Activated naive CD4-positive, alpha-beta T cell treated with anti-CD3 and anti-CD28 coated beads, Interleukin-2, amount 50 U/mL, for 16 hours (primary cell): ENCODE results near the gene ZNF778.
A peak's percentile ranks its signal among the peaks of the same experiment; 100 is the strongest.

Source experiments
- DNase-seq: peaks from one replicate; pipeline ENCODE4 v3.0.0-alpha.2; 2020

The ZNF778 gene

DNA sequence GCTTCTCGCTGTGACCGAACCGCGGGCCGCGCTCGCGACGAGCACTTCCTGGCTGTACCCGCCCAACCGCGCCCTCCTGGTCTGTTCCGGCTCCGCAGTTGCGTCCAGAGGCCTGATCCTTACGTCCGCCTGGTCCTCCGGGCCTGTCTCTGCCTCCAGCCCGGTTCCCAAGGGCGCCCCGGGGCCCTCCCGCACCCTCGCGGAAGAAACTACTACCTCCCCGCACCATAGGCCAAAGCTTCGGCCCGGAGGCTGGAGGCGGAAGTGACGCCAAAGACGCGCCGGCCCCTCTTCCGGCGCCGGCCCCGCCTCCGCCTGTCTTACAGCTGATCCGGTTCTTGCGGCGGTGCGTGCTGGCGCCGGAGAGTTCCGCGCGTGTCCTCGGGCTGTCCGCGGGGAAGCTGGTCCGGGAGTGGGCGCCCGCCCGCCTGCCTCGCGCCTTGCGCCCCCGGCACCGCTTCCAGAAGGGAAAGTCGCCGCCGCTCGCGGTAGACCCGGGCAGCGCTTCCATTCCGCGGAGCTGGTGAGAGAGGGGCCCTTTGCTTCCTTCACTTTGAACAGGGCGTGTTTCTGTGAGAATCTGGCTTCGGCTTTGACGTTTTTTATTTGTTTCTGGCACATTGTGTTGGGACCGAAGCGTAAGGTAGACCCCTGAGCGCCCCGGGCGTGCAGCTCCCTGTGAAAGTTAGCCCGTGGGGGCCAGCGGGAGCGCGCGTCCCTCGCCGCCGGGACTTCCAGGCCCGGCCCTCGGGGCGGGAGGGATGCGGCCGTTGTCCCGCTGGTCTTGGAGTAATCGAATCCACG, at the start of gene ZNF778:
Gene ZNF778 (plus strand): TSS at position 316 of the 804 bp plus-strand sequence. CDS start 3,425 bp downstream, outside the sequence.
- peak; percentile 82 for DNase-seq

- DNase-seq, result no peak
Observed at GRCh38 chr16:89168381-89169189, 48.9 kb upstream of the ZNF778 start.

GRCh38 chr16:89169778-89170177, 47.7 kb upstream of the ZNF778 start:
- DNase-seq, result no peak

GRCh38 chr16:89170346-89171215, 46.9 kb upstream of the ZNF778 start:
- no peak for DNase-seq

DNA sequence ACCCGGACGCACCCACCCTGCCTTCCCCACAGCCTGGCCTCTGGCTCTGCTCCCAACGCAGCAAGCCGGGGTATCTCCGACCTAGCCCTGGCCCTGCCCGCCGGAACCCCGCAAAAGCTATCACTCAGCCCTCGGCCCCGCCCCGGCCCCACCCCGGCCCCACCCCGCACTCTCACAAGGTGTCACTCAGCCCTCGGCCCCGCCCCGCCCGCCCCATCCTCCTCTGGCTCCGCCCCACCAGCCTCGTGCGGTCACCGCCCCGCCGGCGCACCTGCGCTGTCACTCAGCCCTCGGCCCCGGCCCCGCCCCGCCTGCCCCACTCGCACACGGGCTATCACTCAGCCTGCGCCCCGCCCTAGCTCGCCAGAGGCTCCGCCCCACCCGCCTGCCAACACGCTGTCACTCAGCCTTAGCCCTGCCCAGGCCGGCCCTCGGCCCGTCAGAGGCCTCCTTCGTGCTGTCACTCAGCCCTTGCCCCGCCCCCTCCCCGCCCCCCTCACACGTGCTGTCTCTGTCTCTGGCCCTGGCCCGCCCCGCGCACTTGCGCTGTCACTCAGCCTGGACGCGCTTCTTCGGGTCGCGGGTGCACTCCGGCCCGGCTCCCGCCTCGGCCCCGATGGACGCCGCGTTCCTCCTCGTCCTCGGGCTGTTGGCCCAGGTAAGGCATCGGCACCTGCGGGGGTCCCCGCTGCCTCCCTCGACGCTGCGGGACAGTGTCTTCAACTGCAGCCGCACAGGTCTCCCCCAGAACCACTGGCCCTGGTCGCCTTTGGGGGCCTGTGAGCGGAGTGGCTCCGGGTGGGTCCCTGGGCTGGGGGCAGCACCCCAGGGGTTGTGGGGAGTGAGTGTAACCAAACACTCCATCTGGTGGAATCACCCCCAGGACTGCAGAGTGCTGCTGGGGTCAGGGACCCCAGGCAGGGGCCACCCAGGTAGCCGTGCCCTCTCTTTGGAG, 46.0 kb upstream of the ZNF778 start, which contains the start of gene CDH15:
Gene CDH15 (plus strand): TSS at position 533 of the 955 bp plus-strand sequence. CDS start 84 bp downstream, at position 617.
- peak; percentile 97 for DNase-seq

DNA sequence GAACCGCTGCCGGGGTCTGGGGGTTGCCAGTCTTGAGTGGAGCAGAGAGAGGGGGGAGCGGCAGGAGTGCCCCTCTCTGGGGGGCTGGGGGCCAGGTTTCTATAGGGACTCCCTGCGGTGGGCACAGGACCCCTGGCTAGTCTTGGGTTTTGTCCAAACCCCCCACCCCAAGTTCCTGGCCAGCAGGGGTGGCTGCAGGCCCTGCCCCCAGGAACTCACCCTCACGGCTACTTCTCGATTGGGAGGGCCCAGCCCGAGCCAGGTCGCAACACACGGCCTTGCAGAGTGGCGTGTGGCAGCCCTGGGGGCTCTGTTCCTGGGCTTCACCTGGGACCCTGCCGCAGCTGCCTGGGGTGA, 45.4 kb upstream of the ZNF778 start:
- no peak for DNase-seq

GRCh38 chr16:89172528-89173173, 44.9 kb upstream of the ZNF778 start:
- DNase-seq, result no peak

GRCh38 chr16:89173174-89173921, 44.2 kb upstream of the ZNF778 start:
- DNase-seq, result no peak

- no peak for DNase-seq
Observed at GRCh38 chr16:89174055-89174827, 43.3 kb upstream of the ZNF778 start.

GRCh38 chr16:89174877-89175276, 42.6 kb upstream of the ZNF778 start:
- DNase-seq, result no peak

GRCh38 chr16:89175280-89176146, 42.0 kb upstream of the ZNF778 start:
- no peak for DNase-seq

- no peak for DNase-seq
Observed at GRCh38 chr16:89176147-89176690, 41.3 kb upstream of the ZNF778 start.

DNA sequence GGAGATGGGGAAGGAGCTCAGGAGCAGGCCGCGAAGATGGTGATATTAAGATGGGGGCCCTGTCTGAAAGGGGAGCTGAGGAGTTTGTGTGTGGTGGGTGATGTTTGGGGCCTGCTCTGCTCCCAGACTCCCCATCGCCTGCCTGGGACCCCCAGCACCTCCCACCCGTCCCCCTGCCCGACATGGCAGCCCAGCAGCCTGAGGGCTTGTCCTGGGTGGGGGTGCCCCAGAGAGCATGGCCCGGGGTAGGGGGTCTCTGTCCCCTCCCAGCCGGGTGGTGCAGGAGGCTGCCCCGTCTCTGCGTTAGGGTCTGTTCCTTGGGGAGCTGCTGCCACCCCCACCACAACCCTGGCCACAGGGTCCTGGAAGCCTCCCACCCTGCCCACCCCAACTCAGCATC, 40.8 kb upstream of the ZNF778 start:
- DNase-seq, result no peak

DNA sequence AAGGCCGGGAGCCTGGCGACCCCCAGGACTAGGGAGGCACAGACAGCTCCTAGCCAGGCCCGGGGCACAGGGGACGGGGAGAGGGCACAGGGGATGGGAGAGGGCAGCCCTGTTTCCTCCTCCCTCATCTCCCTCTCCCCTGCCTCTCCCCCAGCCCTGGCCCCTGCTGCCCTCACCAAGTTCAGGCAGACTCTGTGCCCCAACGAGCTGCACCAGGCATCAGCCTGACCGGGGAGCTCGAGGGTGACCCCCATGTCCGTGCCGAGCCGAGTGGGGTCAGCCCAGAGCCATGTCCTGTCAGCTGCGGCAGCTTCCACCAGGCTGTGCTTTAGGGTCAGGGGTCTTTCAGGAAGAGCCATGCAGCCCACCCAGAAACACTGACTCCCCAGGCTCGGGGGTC, 40.0 kb upstream of the ZNF778 start:
- DNase-seq, result no peak

DNA sequence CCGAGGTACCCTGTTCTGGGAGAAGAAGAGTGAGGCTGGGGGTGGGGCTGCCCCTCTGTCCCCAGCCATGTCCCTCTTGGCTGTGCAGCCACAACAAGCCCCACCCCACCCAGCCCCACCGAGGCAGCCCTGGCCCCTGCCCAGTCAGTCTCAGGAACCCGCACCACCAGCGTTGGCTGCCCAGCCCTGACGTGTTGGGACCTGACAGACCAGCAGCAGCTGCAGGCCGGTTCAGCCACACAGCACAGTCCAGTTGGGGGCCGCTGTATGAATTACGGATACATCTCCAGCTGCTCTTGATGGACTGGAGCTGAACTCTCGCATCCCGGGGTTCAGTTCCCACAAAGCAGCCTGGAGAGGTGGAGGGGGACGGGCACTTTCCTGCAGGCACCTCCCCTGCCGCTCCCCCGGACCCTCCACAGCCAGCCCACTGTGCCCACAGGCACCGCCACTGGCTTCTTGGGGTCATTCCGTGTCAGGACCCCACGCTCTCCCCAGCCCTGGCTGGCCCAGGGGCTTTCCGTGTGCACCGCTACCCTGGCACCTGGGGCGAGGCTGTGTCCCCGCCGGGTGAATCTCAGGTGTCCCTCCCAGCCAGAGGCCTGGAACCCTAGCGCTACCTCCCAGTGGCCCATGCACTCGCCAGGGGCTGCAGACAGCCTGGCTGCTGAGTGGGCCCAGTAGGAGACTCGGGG, 38.9 kb upstream of the ZNF778 start:
- no peak for DNase-seq

DNA sequence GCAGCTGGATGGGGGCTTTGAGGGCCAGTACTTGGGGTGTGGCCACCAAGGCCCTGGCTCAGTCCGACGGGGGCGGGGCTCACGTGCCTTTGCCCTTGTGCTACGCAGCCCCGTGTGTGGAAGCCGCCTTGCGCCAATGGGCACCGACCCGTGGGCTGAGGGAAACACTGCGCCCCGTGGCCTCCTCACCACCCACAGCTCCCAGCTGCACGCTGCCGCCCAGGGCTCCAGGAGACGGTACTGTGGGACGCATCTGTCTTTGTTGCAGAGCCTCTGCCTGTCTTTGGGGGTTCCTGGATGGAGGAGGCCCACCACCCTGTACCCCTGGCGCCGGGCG, 38.4 kb upstream of the ZNF778 start:
- no peak for DNase-seq

DNA sequence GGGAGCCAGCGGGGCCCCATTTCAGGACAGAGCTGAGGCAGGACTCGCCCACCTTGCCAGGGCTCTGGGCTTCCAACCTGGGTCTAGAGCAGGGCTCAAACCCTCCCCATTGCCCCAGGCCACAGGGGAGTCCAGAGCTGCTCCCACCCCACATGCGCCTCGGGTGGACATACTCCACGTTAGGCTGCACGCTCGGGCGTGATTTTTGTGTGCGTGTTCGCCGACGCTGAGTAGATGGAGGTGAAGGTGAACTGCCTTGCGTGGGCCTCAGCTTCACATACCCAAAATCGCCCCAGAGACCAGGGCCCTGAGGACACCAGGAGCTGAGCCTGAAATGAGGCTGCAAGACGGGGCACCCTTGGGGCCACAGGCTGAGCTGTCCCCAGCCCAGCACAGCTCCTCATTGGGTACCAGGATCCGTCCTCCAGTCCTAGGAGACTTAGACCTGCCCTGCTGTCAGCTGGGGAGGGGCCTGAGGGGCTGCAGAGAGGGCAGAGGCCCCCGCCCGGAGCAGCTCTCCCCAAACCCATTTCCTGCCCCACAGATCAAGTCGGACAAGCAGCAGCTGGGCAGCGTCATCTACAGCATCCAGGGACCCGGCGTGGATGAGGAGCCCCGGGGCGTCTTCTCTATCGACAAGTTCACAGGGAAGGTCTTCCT, 37.7 kb upstream of the ZNF778 start:
- no peak for DNase-seq
